ENCODE measurements around the gene PDGFC.

PDGFC gene

DNA sequence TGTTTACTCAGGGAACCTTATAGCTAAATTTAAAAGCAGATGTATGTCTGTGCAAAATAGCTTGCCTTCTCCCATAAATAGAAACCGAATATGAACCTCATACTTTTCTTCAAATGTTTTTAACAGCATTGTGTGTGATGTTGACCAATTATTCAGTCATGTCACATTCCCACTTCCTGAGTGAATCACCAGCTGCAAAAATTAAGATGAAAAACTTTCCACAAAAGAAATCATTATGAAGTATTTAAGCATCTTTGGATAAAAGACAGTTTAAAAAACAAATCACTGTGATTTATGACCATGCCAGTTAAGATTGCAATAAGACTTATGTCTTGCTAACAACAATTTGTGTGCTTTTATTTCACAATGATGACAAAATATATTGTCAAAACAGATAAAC lies 220.1 kb downstream of the PDGFC start:
- no peaks in the 10 kb centered on the region for H3K4me1 ChIP-seq (ENCODE audit: control insufficient read depth, insufficient read depth, low read length, poor library complexity, severe bottlenecking)
- no peak overlapping the region for H3K27ac ChIP-seq (ENCODE audit: low read depth, low read length, severe bottlenecking)
- no CpG with 5 or more reads among the region's 1 CpG for WGBS, 2 experiments (ENCODE audit: insufficient coverage in 2 of 2)
- no peaks in the 10 kb centered on the region for H3K9me3 ChIP-seq (ENCODE audit: control insufficient read depth, low read length)
- H3K36me3 ChIP-seq (ENCODE audit: control insufficient read depth, insufficient read depth, low read length): no peaks in the 10 kb centered on the region
- no peak overlapping the region for H3K4me3 ChIP-seq (ENCODE audit: extremely low read depth, insufficient read depth, low read length, poor library complexity, severe bottlenecking)

DNA sequence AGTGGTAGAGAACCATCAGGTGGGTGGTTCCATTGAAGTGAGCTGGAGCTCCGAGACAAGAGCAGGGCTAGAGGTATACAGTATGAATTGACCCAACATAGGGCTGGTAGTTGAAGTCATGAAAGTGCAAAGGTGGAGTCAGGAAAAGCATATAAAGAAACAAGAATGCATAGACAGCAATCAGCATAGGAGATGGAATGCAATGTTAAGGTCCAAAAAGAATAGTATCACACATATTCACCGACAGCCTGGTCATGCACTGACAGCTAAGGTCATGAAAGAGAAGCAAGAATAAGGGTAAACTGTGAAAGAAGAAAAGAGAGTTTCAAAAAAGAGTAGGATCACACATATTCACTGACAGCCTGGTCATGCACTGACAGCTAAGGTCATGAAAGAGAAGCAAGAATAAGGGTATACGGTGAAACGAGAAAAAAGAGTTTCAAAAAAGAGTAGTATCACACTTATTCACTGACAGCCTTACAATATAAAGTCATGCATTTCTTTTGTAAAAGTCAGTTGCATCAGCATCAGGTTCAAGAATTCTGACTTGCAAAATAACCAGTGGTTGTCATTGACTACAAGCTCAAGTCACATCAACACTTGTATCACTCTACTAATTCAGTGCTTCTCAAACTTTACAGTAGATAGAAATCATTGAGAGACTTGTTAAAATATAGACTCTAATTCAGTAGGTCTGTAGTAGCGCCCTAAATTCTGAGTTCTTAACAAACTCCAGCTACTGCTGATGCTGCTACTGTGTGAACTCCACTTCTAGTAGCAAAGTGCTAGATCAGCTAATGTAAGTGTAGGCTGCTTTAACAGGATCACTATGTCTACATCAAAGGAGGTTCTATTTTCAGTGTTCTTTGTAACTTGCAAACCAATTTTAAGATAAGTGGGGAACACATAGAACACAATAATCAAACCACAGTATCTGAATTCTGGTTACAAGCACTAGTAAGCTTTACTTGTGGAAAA lies 221.9 kb downstream of the PDGFC start:
- Histone ChIP-seq H3K27ac (ENCODE audit: low read depth, low read length, severe bottlenecking) (no peak overlapping the region), H3K4me3 (ENCODE audit: extremely low read depth, insufficient read depth, low read length, poor library complexity, severe bottlenecking) (no peak overlapping the region), H3K4me1 (ENCODE audit: control insufficient read depth, insufficient read depth, low read length, poor library complexity, severe bottlenecking) (no peaks in the 10 kb centered on the region), H3K9me3 (ENCODE audit: control insufficient read depth, low read length) (no peaks in the 10 kb centered on the region), H3K36me3 (ENCODE audit: control insufficient read depth, insufficient read depth, low read length) (no peaks in the 10 kb centered on the region)
- WGBS, 2 experiments (ENCODE audit: insufficient coverage in 2 of 2): 73 to 100% methylated on average over 1 to 2 of the region's 5 CpGs

DNA sequence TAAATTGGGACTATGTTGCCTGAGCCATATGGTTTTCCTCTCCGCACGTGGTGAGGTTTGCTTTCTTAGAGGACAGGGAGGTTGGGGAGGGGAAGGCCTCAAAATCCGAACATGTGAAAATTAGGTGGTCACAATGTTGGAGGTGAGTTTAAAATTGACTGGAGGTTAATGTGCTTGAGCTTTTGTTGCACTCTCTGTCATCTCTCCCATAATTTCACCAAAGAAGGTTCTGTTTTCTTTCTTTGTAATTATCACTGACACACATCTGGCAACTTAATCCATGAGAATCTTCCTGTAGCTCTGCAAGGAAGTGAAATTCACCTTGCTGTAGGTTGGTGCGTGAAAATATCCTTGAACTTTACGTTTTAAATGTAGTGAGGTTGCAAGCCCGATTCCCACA lies 225.5 kb downstream of the PDGFC start:
- Histone ChIP-seq H3K4me1 (ENCODE audit: control insufficient read depth, insufficient read depth, low read length, poor library complexity, severe bottlenecking) (no peaks in the 10 kb centered on the region), H3K9me3 (ENCODE audit: control insufficient read depth, low read length) (no peaks in the 10 kb centered on the region), H3K27ac (ENCODE audit: low read depth, low read length, severe bottlenecking) (no peak overlapping the region), H3K4me3 (ENCODE audit: extremely low read depth, insufficient read depth, low read length, poor library complexity, severe bottlenecking) (no peak overlapping the region), H3K36me3 (ENCODE audit: control insufficient read depth, insufficient read depth, low read length) (no peaks in the 10 kb centered on the region)
- WGBS, 2 experiments (ENCODE audit: insufficient coverage in 2 of 2): 94 to 98% methylated on average over 3 to 5 of the region's 6 CpGs

DNA sequence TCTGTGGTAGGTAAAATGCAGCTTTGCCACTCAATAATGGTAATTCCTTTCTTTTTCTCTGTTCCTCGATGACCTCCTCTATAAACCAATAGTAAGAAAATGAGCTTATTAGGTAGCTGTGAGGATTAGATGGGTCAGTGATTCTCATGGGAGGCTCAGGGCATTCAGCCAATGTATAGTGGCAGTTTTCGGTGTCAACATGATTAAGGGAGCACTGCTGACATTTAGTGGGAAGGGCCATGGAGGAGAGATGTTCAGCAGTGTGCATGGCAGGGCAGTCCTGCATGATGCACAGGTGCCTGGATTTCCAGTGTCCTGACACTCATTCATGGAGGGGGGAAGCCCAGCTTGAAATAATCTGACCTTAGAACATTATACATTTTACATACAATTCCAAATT lies 232.8 kb downstream of the PDGFC start:
- 100% methylated on average over 1 of the region's 2 CpGs for WGBS, 2 experiments (ENCODE audit: insufficient coverage in 2 of 2)
- Histone ChIP-seq H3K9me3 (ENCODE audit: control insufficient read depth, low read length) (peaks cover 2% of the 10 kb centered on the region), H3K4me1 (ENCODE audit: control insufficient read depth, insufficient read depth, low read length, poor library complexity, severe bottlenecking) (no peaks in the 10 kb centered on the region)

DNA sequence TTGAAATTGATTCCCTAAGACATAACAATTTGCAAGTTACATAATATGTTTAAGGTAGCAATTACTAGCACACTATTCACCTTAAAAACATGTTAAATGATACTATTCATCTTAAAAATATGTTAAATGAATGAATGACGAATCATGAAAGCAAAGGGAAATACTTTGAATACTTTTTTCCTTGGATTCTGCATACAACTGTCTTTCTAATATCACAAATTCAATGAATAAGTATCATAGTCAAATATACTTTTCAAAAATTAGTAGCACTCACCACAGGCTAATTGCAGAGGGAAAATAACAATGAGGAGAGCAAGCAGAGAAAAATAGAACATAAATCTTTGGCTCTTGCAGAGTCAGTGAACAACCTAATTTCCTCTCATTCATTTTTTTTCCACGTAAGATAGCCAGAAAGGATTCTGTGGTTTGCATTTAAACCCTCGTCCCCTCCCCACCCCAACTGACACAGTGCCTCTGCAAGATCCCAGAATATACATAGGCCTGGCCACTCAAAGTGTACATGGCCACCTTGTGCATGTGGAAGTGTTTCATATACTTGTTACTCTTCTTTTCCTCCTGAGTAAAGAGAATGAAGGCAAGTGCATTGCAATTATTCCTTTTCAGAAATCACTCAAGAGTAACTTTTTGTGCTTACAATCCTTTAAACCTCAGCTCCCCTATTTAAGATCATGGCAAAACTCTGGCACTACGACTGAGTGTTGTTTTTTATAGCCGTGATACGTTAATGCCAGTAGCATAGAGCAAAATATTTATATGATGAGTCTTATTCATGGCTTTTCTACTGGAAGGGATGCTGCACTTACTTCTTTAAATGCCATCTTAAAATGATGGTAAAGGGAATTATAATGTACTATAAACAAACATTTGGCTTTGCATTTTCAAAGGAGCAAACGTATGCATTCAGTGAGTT lies 236.4 kb downstream of the PDGFC start:
- Histone ChIP-seq H3K36me3 (ENCODE audit: control insufficient read depth, insufficient read depth, low read length) (no peaks in the 10 kb centered on the region), H3K4me3 (ENCODE audit: extremely low read depth, insufficient read depth, low read length, poor library complexity, severe bottlenecking) (no peak overlapping the region), H3K9me3 (ENCODE audit: control insufficient read depth, low read length) (peaks cover 22% of the 10 kb centered on the region), H3K4me1 (ENCODE audit: control insufficient read depth, insufficient read depth, low read length, poor library complexity, severe bottlenecking) (no peaks in the 10 kb centered on the region), H3K27ac (ENCODE audit: low read depth, low read length, severe bottlenecking) (no peak overlapping the region)
- 88% methylated on average over 3 of the region's 7 CpGs; no CpG with 5 or more reads in 1 of the 2 experiments for whole genome bisulfite sequencing, 2 experiments (ENCODE audit: insufficient coverage in 2 of 2)

More for the DNA sequence above, 232.8 kb downstream of the PDGFC start:
- Histone ChIP-seq H3K36me3 (ENCODE audit: control insufficient read depth, insufficient read depth, low read length) (no peaks in the 10 kb centered on the region), H3K4me3 (ENCODE audit: extremely low read depth, insufficient read depth, low read length, poor library complexity, severe bottlenecking) (no peak overlapping the region), H3K27ac (ENCODE audit: low read depth, low read length, severe bottlenecking) (no peak overlapping the region)

DNA sequence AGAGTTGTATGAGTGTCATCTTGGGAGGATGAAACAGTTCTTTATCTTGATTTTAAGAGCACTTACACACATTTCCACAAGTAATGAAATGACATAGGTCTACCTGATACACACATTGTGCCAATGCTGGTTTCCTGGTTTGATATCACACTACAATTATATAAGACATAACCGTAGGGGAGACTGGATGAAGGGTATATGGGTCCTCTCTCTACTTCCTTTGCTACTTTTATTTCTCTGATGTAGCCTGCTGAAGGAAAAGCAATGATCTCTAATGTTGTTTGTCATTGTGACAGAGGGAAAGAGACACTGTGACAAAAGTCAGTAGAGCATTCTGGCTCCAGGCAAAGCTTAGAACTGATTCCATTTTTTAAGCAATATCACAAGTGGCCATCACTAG lies 238.0 kb downstream of the PDGFC start:
- peaks cover 22% of the 10 kb centered on the region for H3K9me3 ChIP-seq (ENCODE audit: control insufficient read depth, low read length)
- no peak overlapping the region for H3K4me3 ChIP-seq (ENCODE audit: extremely low read depth, insufficient read depth, low read length, poor library complexity, severe bottlenecking)

DNA sequence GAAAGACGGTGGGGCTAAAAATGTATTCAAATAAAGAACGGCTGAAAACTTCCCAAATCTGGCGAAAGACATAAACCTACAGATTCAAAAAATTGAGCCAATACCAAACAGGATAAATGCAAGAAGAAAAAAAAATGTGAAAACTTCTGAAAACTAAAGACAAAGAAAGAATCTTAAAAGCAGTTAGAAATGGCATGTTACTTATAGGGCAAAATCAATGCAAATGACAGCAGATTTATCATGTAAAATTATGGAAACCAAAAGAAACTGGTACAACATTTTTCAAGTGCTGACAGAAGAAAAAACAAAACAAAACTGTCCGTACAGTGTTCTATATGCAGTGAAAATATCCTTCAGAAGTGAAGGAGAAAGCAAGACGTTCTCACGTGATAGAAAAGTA lies 239.0 kb downstream of the PDGFC start:
- WGBS, 2 experiments (ENCODE audit: insufficient coverage in 2 of 2): 100% methylated on average over 1 of the region's 6 CpGs; no CpG with 5 or more reads in 1 of the 2 experiments
- Histone ChIP-seq H3K4me1 (ENCODE audit: control insufficient read depth, insufficient read depth, low read length, poor library complexity, severe bottlenecking) (no peaks in the 10 kb centered on the region), H3K36me3 (ENCODE audit: control insufficient read depth, insufficient read depth, low read length) (no peaks in the 10 kb centered on the region), H3K9me3 (ENCODE audit: control insufficient read depth, low read length) (peaks cover 22% of the 10 kb centered on the region), H3K4me3 (ENCODE audit: extremely low read depth, insufficient read depth, low read length, poor library complexity, severe bottlenecking) (no peak overlapping the region), H3K27ac (ENCODE audit: low read depth, low read length, severe bottlenecking) (no peak overlapping the region)

More for the DNA sequence above, 238.0 kb downstream of the PDGFC start:
- WGBS, 2 experiments (ENCODE audit: insufficient coverage in 2 of 2): no CpG with 5 or more reads among the region's 1 CpG
- Histone ChIP-seq H3K4me1 (ENCODE audit: control insufficient read depth, insufficient read depth, low read length, poor library complexity, severe bottlenecking) (no peaks in the 10 kb centered on the region), H3K27ac (ENCODE audit: low read depth, low read length, severe bottlenecking) (no peak overlapping the region), H3K36me3 (ENCODE audit: control insufficient read depth, insufficient read depth, low read length) (no peaks in the 10 kb centered on the region)

DNA sequence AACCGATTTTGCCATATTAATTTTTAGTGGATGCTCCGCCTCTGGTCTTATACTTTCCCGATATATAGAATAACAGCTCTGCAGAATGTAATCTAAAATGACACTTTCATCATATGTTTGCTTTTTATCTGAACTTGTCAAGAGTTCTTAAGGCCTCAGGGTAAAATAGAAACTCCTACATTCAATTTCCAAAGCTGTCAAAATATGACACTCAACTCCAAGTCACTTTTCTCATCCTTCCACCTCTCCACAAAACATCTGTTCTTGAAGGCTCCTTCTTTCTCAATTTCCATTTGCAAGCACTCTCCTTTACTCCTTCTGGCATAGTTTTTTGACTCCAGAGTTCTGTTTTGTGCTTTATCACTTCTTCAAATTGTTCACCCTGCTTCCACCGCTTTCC lies 242.2 kb downstream of the PDGFC start:
- H3K4me3 ChIP-seq (ENCODE audit: extremely low read depth, insufficient read depth, low read length, poor library complexity, severe bottlenecking): no peak overlapping the region
- no peaks in the 10 kb centered on the region for H3K36me3 ChIP-seq (ENCODE audit: control insufficient read depth, insufficient read depth, low read length)
- peaks cover 22% of the 10 kb centered on the region for H3K9me3 ChIP-seq (ENCODE audit: control insufficient read depth, low read length)
- no peak overlapping the region for H3K27ac ChIP-seq (ENCODE audit: low read depth, low read length, severe bottlenecking)
- no peaks in the 10 kb centered on the region for H3K4me1 ChIP-seq (ENCODE audit: control insufficient read depth, insufficient read depth, low read length, poor library complexity, severe bottlenecking)
- WGBS, 2 experiments (ENCODE audit: insufficient coverage in 2 of 2): 100% methylated on average over 3 of the region's 4 CpGs; no CpG with 5 or more reads in 1 of the 2 experiments

DNA sequence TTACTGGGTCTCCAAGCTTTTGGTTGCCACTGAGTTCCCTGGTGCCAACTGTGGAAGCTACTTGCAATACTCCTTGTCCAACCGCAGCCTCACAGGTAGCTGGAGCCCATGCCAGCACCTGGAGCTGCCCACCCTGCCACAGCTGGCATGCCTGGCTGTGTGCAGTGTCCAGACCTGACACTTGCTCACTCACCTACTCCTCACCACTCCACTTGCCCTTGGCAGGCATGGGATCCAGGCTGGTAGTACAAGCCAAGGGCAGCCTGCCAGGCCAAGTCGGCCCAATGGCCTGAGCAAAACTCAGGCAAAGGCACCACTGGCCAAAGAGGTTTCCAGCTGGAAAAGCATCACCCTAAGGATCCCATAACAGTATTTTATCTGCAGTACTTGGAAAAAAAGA lies 246.3 kb downstream of the PDGFC start:
- Histone ChIP-seq H3K4me3 (ENCODE audit: extremely low read depth, insufficient read depth, low read length, poor library complexity, severe bottlenecking) (no peak overlapping the region), H3K4me1 (ENCODE audit: control insufficient read depth, insufficient read depth, low read length, poor library complexity, severe bottlenecking) (no peaks in the 10 kb centered on the region)
- 75 to 88% methylated on average over 1 of the region's 2 CpGs for WGBS, 2 experiments (ENCODE audit: insufficient coverage in 2 of 2)

DNA sequence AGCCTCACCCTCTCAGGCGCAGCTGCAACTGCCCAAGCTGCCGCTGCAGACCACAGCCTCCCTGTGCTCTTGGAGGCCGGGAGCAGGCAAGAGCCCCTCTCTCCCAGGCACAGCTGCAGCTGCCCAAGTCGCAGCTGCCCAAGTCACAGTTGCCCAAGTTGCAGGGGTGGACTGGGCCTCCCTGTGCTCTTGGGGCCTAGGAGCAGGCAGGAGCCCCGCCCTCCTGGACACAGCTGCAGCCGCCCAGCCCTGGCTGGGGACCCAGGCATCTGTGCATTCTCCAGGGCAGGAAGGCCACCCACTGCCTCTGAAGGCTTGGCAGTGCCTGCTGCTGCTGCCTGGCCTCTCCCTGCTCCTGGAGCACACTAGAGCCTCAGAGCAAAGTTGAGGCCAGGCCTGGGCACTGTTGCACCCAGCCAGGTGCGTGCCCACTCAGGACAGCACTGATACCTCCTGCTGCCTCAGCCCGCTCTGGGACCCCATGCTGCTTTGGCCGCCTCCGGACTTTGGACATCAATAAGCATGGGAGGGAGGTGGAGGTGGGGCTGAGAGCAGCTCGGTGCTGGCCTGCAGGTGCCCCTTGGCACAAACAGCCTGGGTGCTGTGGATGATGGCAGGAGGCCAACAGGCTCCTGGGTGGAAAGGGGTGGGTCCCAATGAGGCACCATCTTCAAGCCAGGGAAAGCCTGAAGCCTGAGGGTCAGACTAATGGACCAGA lies 247.5 kb downstream of the PDGFC start:
- H3K9me3 ChIP-seq (ENCODE audit: control insufficient read depth, low read length): no peaks in the 10 kb centered on the region
- WGBS, 2 experiments (ENCODE audit: insufficient coverage in 2 of 2): 94 to 95% methylated on average over 7 to 9 of the region's 11 CpGs
- H3K36me3 ChIP-seq (ENCODE audit: control insufficient read depth, insufficient read depth, low read length): no peaks in the 10 kb centered on the region
- H3K4me1 ChIP-seq (ENCODE audit: control insufficient read depth, insufficient read depth, low read length, poor library complexity, severe bottlenecking): no peaks in the 10 kb centered on the region
- H3K4me3 ChIP-seq (ENCODE audit: extremely low read depth, insufficient read depth, low read length, poor library complexity, severe bottlenecking): no peak overlapping the region
- no peak overlapping the region for H3K27ac ChIP-seq (ENCODE audit: low read depth, low read length, severe bottlenecking)

More for the DNA sequence above, 246.3 kb downstream of the PDGFC start:
- Histone ChIP-seq H3K36me3 (ENCODE audit: control insufficient read depth, insufficient read depth, low read length) (no peaks in the 10 kb centered on the region), H3K9me3 (ENCODE audit: control insufficient read depth, low read length) (no peaks in the 10 kb centered on the region), H3K27ac (ENCODE audit: low read depth, low read length, severe bottlenecking) (no peak overlapping the region)
